Thyroid gland (tissue), 4 donors: ENCODE measurements around the gene SALL1.

Experiments
- POLR2A ChIP-seq, 2 donors: fragments of 450-650 bp; IDR thresholded peaks; one replicate each; pipeline ENCODE4 v1.6.1; 2017; ENCODE audit warnings: antibody characterized with exemption in 2 of 2, mild to moderate bottlenecking in 2 of 2, moderate library complexity in 1 of 2
- TF ChIP-seq, protein P1 (sequence below), 6 experiments: fragments of 200-600 bp in 3 of 6; fragments of 450-650 bp in 3 of 6; sonication (generic) in 3 of 6; IDR thresholded peaks; one replicate each; pipeline ENCODE4 v1.5.1; 2016 to 2019; ENCODE audit warnings: antibody characterized with exemption in 6 of 6, mild to moderate bottlenecking in 2 of 6, inconsistent platforms in 1 of 6, moderate library complexity in 1 of 6

DNA sequence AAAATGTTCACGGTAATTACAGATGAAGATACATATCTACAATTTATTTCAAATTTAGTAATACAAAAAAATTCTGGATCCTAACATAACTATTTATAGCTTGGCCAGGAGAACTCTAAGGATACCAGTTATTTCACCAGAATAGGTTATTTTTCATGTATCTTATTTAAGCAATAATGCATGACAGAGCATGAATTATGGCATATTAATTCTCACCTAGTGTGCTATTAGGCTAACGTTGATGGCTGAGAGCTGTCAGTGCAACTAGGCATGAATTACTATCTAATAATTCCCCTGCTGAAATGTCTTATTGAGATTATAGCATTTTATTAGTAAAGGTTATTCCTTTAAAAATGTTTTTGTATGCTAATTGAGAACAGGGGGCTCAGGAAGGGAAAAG lies 44.5 kb downstream of the SALL1 start:
- TF ChIP-seq, protein P1, sequence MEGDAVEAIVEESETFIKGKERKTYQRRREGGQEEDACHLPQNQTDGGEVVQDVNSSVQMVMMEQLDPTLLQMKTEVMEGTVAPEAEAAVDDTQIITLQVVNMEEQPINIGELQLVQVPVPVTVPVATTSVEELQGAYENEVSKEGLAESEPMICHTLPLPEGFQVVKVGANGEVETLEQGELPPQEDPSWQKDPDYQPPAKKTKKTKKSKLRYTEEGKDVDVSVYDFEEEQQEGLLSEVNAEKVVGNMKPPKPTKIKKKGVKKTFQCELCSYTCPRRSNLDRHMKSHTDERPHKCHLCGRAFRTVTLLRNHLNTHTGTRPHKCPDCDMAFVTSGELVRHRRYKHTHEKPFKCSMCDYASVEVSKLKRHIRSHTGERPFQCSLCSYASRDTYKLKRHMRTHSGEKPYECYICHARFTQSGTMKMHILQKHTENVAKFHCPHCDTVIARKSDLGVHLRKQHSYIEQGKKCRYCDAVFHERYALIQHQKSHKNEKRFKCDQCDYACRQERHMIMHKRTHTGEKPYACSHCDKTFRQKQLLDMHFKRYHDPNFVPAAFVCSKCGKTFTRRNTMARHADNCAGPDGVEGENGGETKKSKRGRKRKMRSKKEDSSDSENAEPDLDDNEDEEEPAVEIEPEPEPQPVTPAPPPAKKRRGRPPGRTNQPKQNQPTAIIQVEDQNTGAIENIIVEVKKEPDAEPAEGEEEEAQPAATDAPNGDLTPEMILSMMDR (IDR thresholded peaks at IDR 0.05): no peak
- no peak for TF ChIP-seq POLR2A (IDR thresholded peaks at IDR 0.05)
